GM21619 (cell line): Measurements from ENCODE around the gene KMT2C.
"Not testable (repeated sequence)": the region's sequence is repeated elsewhere in the genome, so short reads cannot be mapped to it uniquely, and the experiment has no call there.

ENCODE experiments used
- ATAC-seq: cut with Tn5 transposase; IDR thresholded peaks from one replicate; pipeline ENCODE4 v1.9.1; 2021; ENCODE audit not compliant: unreplicated experiment

The KMT2C gene

GRCh38 chr7:152435384-152436110 lies at the start of gene KMT2C:
TSS of gene KMT2C (minus strand) at chr7:152436003. CDS start at chr7:152435786, 217 bp downstream.
- ATAC-seq: peak; percentile 10

- ATAC-seq: no peak
Observed at GRCh38 chr7:152481082-152481481, 45.3 kb upstream of the KMT2C start.

- ATAC-seq: no peak
Observed at GRCh38 chr7:152480664-152481063, 44.9 kb upstream of the KMT2C start.

DNA sequence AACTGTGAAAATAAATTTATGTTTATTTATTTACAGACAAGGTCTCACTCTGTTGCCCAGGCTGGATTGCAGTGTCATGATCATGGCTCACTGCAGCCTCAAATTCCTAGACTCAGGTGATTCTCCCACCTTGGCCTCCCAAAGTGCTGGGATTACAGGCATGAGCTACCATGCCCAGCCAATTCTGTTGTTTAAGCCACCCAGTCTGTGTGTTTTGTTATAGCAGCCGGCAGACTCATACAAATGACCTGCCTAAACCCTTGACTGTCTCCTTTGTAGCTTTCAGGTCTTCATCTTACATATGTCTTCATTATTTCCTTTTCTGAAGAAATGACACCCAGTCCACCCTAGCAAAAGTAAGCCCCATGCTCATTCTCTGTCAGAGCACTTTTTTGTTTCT lies 43.8 kb upstream of the KMT2C start:
- ATAC-seq: no peak

GRCh38 chr7:152478140-152478539 lies 42.3 kb upstream of the KMT2C start:
- ATAC-seq: no peak

DNA sequence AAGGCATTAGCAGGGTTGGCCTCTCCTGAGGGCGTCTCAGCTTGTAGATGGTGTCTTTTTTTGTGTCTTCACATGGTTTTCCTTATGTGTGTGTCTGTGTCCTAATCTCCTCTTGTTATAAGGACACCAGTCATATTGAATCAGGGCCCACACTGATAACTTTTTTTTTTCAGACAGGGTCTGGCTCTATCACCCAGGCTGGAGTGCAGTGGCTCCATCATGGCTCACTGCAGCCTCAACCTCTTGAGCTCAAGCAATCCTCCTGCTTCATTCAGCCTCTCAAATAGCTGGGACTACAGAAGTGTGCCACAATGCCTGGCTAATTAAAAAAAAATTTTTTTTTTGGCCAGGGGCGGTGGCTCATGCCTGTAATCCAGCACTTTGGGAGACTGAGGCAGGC lies 41.3 kb upstream of the KMT2C start:
- no peak for ATAC-seq

DNA sequence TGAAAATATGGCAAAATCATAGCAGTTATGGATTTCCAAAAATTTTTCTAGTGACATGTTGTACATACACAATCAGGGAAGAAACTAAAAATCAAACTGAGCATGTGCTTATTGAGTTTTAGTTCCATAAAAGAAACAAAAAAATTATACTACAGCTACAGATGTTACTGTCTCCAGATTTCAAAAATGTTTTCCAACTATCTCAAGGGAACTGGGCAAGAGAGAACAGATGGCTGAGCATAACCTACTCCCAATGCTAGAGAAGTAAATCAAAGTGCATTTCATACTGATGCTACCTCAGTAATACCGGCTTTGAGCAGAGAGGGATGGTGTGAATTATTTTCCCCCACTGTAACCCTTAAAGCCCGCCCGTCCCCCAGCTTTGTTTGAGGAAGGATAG lies 40.7 kb upstream of the KMT2C start:
- no peak for ATAC-seq

DNA sequence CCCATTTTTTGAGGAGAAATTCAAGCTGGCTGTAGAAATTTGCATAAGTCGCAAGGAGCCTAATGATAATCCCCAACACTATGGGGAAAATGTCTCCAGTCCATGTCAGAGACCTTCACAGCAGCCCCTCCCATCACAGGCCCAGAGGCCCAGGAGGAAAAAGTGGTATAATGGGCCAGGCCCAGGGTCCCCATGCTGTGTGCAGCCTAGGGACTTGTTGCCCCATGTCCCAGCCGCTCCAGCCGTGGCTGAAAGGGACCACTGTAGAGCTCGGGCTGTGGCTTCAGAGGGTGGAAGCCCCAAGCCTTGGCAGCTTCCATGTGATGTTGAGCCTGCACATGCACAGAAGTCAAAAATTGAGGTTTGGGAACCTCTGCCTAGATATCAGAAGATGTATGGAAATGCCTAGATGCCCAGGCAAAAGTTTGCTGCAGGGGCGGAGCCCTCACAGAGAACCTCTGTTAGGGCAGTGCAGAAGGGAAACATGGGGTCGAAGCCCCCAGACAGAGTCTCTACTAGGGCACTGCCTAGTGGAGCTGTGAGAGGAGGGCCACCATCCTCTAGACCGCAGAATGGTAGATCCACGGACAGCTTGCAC lies 35.3 kb upstream of the KMT2C start:
- ATAC-seq: not testable (repeated sequence)

DNA sequence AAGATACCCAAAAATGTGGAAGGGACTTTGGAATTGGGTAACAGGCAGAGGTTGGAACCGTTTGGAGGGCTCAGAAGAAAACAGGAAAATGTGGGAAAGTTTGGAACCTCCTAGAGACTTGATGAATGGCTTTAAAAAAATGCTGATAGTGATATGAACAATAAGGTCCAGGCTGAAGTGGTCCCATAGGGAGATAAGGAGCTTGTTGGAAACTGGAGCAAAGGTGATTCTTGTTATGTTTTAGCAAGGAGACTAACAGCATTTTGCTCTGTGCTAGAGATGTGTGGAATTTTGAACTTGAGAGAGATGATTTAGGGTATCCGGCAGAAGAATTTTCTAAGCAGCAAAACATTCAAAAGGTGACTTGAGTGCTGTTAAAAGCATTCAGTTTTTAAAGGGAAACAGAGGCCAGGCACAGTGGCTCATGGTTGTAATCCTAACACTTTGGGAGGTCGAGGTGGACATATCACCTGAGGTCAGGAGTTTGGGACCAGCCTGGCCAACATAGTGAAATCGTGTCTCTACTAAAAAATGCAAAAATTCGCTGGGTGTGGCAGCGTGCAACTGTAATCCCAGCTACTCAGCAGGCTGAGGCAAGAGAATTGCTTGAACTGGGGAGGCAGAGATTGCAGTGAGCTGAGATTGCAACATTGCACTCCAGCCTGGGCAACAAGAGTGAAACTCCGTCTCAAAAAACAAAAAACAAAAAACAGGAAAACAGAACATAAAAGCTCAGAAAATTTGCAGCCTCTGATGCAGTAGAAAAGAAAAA lies 34.6 kb upstream of the KMT2C start:
- ATAC-seq: not testable (repeated sequence)

- ATAC-seq: not testable (repeated sequence)
Observed at GRCh38 chr7:152469576-152469975, 33.8 kb upstream of the KMT2C start.

GRCh38 chr7:152467225-152467624 lies 31.4 kb upstream of the KMT2C start:
- no peak for ATAC-seq

DNA sequence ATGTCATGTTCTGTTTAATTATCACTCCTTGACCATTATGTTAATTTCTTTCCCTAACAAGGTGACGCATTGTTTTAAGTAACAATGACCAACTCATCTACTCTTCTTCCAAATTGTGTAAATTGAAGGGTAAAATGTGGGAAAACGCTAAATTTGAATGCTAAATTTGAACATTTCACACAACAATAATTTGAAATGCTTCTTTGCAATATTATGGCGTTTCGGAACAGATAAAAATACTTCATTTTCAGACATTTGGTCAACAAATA lies 29.2 kb upstream of the KMT2C start:
- no peak for ATAC-seq

DNA sequence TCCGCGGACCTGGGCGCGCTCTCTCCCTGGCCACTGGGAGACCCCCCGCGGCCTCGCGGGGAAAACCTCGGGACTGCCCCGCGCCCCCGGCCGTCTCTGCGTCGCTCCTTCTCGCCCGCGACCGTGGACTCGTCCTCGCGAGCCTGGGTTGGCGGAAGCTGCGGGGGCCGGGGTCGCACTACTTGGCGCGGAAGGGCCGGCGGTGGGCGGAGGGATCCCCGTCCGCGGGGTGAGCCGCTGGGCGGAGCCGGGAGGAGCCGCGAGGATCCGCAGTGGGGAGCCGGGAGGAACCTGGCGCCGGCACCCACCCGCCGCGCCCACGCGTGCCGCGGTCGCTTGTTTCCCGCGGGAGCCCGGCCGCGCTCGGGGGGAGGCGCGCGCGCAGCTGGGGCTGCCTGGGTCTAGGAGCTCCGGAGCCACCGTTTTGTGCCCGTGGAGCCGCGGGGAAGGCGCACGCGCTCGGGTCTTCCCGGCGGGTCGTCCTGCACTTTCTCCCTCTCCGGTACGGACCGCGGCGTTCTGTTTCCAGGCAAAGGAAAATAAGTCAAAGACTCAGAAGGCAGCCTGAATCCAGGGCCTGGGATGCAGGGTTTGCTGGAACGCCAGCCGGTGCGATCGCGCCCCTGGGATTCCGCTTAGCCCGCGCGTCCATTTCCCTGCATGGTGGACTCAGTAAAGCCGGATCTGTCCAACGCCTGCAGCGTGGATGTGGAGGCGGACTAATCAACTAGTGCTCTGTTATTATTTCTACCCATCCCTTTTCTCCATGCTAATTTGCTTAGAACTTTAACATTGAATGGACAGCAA lies 28.7 kb upstream of the KMT2C start:
- ATAC-seq: peak; percentile 33

GRCh38 chr7:152463709-152464311 lies 28.0 kb upstream of the KMT2C start:
- ATAC-seq: peak; percentile 87

GRCh38 chr7:152462995-152463708 lies 27.3 kb upstream of the KMT2C start:
- peak; percentile 8 for ATAC-seq

- no peak for ATAC-seq
Observed at GRCh38 chr7:152459724-152460251, 24.0 kb upstream of the KMT2C start.

DNA sequence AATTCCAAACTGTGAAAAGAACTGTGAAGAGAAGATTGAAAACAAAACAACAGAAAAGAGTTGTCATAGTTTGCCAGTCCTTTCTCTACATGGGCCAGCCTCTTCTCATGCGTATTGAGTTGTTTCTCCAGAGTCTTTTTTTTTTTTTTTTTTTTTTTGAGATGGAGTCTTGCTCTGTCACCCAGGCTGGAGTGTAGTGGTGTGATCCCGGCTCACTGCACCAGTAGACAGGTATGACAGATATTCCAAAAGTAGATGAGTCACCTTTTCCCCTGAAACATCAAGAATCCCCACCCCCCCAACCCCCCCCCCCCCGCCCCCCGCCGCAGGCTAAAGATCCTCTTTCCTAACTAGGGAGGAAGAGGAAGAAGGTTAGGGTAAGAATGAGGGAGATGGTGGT lies 15.6 kb upstream of the KMT2C start:
- ATAC-seq: no peak

GRCh38 chr7:152445386-152446008 lies 9.7 kb upstream of the KMT2C start:
- ATAC-seq: not testable (repeated sequence)

DNA sequence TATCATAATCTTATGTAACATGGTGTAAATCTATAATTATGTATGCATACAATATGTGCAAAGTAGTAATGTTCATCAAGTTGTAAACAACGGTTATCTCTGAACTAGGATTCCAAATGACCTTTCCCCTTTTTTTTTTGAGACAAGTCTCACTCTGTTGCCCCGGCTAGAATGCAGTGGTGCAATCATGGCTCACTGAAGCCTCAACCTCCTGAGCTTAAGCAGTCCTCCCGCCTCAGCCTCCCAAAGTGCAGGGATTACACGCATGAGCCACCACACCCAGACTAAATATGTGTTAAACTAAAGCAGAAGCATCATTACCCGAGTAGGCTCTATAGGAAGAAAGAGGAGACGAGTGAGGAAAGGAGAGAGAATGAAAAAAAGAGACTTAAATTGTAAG lies 7.8 kb upstream of the KMT2C start:
- no peak for ATAC-seq
